GM12874 (cell line): ENCODE results near the gene UBE2O.

Source experiments
- TF ChIP-seq, protein P1 (sequence below): IDR thresholded peaks from 2 replicates; pipeline ENCODE4 v1.5.1; 2011; ENCODE audit warnings: low read depth, mild to moderate bottlenecking, control low read depth, low read length, moderate library complexity; ENCODE audit not compliant: insufficient read depth

The UBE2O gene

DNA sequence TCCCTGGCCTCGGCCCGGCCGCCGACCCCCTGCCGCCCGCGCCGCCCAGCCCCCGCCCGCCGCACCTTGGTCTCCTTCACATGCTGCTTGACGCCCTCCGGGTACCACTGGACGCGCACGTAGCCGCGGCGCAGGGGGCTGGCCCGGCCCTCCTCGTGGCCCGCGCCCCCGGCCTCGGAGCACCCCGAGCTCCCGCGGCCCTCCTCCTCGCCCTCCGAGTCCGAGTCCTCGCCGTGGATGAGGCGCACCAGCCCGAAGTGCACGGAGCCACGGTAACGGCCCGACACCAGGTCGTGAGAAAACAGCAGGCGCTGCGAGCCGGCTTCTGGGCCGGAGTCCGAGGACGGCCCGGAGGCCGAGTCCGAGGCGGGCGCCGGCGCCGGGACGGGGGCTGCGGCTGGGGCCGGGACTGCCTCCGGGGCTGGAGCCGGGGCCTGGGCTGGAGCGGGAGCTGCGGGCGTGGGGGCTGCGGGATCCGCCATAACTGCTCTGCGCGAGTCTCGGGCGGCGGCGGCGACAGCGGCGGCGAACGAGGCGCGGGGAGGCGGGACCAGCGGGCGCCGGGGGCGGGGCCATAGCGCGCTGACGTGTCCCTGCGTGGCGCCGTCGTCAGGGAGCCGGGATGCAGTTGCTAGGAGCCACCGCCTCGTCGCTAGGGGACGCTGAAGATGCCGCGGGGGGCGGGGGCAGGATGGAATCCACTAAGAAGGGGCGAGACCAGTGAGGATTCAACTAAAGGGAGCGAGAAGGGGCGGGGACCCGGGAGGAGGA, at the start of gene UBE2O:
Gene UBE2O, minus strand, starts transcription at position 493 of the 771 bp plus-strand sequence. Its CDS starts 11 bp downstream, at position 482.
- TF ChIP-seq, protein P1, sequence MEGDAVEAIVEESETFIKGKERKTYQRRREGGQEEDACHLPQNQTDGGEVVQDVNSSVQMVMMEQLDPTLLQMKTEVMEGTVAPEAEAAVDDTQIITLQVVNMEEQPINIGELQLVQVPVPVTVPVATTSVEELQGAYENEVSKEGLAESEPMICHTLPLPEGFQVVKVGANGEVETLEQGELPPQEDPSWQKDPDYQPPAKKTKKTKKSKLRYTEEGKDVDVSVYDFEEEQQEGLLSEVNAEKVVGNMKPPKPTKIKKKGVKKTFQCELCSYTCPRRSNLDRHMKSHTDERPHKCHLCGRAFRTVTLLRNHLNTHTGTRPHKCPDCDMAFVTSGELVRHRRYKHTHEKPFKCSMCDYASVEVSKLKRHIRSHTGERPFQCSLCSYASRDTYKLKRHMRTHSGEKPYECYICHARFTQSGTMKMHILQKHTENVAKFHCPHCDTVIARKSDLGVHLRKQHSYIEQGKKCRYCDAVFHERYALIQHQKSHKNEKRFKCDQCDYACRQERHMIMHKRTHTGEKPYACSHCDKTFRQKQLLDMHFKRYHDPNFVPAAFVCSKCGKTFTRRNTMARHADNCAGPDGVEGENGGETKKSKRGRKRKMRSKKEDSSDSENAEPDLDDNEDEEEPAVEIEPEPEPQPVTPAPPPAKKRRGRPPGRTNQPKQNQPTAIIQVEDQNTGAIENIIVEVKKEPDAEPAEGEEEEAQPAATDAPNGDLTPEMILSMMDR, result peak; percentile 78

DNA sequence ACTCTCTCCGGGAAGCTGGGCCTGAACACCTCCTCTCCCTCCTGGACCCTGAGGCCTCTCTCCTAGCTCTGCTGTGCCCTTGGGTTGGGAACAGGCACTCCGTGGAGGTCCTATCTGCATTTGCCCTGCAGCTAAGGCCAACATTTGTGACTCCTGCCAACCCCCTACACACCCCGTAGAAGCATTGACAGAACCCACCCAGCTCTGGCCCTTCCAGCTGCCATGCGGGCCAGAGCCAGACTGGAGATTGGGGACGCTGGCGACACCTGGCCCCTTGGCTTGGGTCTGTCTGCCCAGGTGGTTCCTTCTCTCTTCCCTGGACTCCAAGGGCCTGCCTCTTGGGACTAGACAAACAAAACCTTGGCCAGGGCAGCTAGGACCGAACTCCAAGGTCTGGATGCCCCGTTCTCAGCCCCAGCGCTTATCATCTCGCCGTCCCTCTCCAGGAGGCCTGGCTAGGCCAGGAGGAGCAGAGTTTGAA, 48.9 kb upstream of the UBE2O start:
- TF ChIP-seq, protein P1, result no peak

DNA sequence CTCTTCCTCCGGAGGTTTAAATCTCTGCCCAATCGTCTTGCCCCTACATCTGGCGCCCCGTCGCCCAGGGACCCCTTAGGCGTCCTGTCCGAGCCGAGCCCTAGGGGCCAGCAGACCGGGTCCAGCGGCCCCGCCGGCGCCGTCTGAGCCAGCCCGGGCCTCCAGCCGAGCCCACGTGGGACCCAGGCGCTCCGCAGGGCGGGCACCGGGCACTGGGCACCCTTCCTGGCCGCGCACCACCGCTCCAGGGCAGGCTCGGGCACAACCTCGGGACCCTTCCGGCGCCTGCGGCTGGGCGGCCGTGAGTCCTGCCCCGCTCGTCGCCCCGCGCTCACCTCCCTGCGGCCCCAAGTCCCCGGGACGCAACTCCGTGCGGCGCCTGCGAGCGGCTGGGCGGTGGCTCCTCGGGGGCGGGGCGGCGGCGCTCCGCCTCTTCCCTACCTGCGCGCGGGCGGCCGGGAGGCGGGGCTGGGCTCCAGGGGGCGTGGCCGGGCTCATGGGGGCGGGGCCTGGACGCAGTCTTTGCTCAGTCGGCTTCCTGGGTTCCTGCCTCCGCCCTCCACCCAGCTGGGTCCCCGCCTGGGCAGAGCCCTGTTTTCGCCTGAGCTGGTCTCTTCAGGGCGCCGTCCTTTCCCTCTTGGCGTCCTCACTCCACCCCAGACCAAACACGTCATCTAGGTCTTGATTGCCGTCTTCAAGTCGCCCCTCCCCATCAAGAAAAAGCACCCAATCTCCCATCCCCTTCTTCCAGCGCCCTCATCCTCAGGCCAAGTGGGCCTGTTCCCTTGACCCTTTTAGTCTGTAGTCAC, 48.3 kb upstream of the UBE2O start, which contains the start of gene RHBDF2:
Gene RHBDF2, minus strand, starts transcription at position 406 of the 809 bp plus-strand sequence. CDS start 19,899 bp downstream, outside the sequence.
- TF ChIP-seq, protein P1, result no peak

DNA sequence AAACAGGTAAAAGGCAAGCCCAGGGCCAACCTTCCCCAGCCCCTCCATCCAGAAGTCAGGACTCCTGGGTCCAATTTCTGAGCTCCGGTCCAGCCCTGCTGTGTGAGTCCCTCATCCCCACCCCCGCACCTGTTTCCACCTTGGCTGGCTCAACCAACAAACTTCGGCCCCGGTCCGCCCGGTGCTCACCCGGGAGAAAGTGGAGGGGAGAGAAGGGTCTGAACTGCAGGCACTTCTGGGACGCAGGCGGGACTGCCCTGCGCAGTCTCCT, 47.7 kb upstream of the UBE2O start:
- TF ChIP-seq, protein P1, result no peak

DNA sequence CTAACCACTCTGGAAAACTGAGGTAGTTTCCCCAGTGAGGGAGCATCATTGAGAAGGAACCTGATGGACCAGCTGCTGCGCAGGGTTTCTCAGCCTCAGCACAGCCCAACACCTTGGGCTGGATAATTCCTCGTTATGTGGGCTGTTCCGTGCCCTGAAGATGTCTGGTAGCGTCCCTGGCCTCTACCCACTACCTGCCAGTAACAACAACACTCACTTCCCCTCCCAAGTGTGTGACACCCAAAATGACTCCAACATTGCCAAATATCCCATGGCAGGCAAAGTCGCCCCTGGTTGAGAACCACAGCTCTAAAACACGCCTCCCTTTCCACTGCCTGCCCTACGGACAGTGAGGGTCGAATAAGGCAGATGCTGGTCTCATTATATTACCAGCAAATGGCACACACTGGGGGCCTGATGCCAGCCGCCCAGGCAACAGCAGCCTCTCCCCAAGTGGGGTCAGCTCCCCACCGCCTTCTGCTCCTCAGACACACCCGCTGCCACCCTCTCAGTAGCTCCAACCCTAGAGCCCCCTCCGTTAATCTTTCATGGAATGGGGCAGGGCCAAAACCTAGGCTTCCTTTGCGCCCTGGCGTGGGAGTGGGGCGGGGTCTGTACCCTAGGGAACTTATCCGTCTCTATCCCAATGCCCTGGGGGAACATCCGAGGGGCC, 47.3 kb upstream of the UBE2O start:
- TF ChIP-seq, protein P1, result no peak

DNA sequence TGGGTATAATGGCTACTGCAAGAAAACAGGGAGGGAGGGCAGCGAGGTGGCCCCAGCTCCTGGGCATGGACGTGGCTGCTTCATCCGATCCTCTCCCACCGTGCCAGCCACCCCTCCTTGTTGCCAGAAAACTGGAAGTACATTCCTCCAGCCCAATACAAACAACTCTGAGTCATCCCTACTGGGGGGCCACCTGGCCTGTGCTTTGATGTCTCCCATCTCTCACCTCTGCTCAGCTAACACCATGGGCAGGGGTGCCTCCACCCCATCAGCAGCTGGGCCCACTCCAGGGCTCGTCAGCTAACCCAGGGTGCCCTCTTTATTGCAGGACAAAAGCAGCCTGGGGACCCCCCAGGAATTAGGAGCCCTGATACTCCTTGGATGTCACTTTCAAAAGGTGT, 46.3 kb upstream of the UBE2O start:
- TF ChIP-seq, protein P1, result no peak

DNA sequence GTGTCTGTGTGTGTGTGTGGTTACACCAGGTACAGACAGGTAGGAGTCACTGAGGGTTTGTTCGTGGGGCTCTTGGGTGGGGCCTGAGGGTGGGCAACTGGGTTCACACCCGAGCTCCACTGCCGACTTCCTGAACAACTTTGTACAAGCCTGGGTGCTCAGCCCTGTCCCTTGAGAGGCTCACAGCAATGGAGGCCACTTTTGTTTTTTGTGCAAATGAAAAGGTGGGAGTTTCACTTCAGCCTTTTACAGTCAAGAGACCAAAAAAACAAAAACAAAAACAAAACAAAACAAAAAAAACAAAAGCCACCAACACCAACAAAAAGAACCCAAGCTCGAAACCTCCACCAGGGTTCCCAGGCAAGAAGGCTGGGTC, 45.9 kb upstream of the UBE2O start:
- TF ChIP-seq, protein P1, result no peak
